Measurements from ENCODE around the gene ACOX3.
"Not testable (repeated sequence)": the region's sequence is repeated elsewhere in the genome, so short reads cannot be mapped to it uniquely, and the experiment has no call there.

The ACOX3 gene

DNA sequence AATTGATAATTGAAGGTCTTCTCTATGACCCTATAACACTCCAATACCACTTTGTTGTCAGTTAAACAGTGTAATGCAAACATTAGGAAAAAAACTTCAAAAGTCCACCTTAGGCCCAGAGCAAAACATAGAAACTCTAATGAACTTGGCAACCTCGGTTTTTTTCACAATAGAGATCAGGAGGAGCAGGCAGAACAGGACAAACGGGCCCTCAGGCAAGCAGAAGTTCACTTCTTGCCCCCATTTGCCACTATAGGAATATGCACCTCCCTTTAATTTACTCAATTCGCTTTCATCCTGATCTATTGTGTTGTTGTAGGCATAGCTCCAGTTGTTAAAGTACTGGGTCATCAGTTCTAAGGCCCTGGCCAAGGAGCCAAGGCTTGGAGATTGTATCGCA lies 18.2 kb downstream of the ACOX3 start:
- DNase-seq, result no peak
- Histone ChIP-seq H3K27me3 (no peaks in the 10 kb centered on the region), H3K9me3 (no peaks in the 10 kb centered on the region), H3K4me3 (ENCODE audit: low read depth, low read length) (no peak overlapping the region), H3K36me3 (no peaks in the 10 kb centered on the region), H3K4me1 (no peaks in the 10 kb centered on the region)
- TF ChIP-seq, protein P1, sequence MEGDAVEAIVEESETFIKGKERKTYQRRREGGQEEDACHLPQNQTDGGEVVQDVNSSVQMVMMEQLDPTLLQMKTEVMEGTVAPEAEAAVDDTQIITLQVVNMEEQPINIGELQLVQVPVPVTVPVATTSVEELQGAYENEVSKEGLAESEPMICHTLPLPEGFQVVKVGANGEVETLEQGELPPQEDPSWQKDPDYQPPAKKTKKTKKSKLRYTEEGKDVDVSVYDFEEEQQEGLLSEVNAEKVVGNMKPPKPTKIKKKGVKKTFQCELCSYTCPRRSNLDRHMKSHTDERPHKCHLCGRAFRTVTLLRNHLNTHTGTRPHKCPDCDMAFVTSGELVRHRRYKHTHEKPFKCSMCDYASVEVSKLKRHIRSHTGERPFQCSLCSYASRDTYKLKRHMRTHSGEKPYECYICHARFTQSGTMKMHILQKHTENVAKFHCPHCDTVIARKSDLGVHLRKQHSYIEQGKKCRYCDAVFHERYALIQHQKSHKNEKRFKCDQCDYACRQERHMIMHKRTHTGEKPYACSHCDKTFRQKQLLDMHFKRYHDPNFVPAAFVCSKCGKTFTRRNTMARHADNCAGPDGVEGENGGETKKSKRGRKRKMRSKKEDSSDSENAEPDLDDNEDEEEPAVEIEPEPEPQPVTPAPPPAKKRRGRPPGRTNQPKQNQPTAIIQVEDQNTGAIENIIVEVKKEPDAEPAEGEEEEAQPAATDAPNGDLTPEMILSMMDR (IDR thresholded peaks at IDR 0.05; ENCODE audit: low read depth, low read length), result no peak

DNA sequence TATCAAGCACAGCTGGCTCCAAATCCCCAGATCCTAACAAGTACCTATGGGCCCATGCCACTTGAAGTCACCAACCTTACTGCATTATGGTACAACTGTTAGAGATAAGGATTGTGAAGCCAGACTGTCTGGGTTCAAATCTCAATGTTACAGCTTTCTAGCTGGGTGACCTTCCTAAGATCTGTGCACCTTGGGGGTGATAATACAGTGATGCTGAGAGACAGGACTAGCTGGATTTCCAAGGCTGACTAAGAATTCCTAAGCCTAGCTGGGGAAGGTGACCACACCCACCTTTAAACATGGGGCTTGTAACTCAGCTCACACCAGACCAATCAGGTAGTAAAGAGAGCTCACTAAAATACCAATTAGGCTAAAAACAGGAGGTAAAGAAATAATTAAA lies 20.4 kb downstream of the ACOX3 start:
- H3K36me3 ChIP-seq; H3K9me3 ChIP-seq; DNase-seq; H3K4me3 ChIP-seq (ENCODE audit: low read depth, low read length); H3K4me1 ChIP-seq; H3K27me3 ChIP-seq: not testable (repeated sequence)

DNA sequence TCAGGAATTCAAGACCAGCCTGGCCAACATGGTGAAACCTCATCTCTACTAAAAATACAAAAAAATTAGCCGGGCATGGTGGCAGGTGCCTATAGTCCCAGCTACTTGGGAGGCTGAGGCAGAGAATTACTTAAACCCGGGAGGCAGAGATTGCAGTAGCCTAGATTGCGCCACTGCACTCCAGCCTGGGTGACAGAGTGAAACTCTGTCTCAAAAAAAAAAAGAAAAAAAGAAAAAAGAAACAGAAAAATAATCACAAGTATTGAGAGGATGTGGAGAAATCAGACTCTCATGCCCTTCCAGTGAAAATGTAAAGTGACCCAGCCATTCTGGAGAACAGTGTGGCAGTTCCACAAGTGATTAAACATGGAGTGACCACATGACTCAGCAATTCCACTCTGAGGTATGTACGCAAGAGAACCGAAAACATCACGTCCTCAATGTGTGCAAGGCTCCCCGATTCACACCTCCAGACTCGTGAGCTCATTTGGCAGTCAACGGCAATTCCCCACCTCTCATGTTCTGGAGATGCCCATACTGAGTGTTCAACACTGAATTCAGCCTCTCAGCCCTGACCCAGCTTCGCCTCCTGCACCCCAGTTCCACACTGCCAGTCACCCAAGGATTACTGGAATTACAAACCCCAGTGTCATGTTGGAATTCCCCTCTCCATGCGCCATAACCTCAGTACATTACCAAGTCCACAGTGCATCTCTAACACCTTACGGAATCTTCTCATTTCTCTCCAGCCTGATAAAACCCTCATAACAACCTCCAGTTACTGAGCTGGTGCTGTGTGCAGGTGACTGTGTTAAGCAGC lies 21.1 kb downstream of the ACOX3 start:
- Histone ChIP-seq H3K9me3 (no peaks in the 10 kb centered on the region), H3K36me3 (no peaks in the 10 kb centered on the region), H3K4me3 (ENCODE audit: low read depth, low read length) (no peak overlapping the region), H3K27me3 (no peaks in the 10 kb centered on the region), H3K4me1 (no peaks in the 10 kb centered on the region)
- TF ChIP-seq, protein P1 (IDR thresholded peaks at IDR 0.05; ENCODE audit: low read depth, low read length), result no peak
- no peak for DNase-seq

DNA sequence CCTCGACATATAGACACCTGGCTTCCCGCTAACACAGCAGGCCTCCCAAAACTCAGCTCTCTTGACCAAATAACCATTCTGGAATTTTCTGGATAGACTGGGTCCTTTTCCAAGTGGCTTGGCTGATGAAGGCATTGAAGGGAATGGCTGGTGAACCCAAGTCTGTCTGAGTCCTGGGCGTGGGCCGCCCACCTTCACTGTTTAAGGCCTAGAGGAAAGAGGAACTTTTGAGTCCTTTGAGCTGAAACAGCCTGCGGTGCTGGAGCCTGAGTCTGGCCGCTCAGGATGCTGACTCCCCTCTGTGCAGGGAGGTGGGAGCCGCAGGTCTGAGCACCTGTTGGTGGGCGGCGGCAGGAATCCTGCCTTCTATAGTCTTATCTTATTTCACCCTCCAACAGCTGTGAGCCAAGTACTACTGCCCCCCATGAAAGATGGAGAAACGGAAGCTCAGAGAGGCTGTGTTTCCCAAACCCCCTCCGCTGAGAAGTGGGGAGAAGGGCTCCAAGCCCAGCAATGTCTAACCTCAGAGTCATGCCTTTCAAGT lies 23.4 kb downstream of the ACOX3 start:
- Histone ChIP-seq H3K9me3 (no peaks in the 10 kb centered on the region), H3K4me3 (ENCODE audit: low read depth, low read length) (no peak overlapping the region), H3K4me1 (no peaks in the 10 kb centered on the region), H3K27me3 (no peaks in the 10 kb centered on the region), H3K36me3 (no peaks in the 10 kb centered on the region)
- TF ChIP-seq, protein P1 (IDR thresholded peaks at IDR 0.05; ENCODE audit: low read depth, low read length), result no peak
- no peak for DNase-seq

DNA sequence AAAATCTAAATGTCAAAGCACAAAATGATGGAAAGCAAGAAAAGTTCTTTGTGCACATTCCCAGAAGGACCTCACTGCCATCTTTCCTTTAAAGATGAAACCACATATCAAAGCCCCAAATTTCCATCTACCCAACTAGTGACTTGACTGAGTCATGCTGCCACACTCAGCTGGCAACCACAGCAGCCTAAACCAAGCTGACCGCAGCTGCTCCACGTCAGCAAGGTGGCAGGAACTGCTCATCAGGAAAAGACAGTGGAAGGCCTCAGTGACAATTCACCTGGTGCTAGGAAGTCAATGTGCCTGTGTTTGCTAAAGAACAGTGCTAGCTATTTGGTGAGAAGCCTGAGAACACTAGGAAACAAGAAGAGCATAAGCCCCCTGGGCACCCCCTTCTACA lies 26.1 kb downstream of the ACOX3 start:
- H3K27me3 ChIP-seq, result no peaks in the 10 kb centered on the region
- no peak for DNase-seq
- H3K9me3 ChIP-seq, result no peaks in the 10 kb centered on the region
- H3K4me1 ChIP-seq, result peaks cover 3% of the 10 kb centered on the region; the same call in 1 of the 2 replicates
- TF ChIP-seq, protein P1 (IDR thresholded peaks at IDR 0.05; ENCODE audit: low read depth, low read length), result no peak
- no peak overlapping the region for H3K4me3 ChIP-seq (ENCODE audit: low read depth, low read length)
- no peaks in the 10 kb centered on the region for H3K36me3 ChIP-seq

DNA sequence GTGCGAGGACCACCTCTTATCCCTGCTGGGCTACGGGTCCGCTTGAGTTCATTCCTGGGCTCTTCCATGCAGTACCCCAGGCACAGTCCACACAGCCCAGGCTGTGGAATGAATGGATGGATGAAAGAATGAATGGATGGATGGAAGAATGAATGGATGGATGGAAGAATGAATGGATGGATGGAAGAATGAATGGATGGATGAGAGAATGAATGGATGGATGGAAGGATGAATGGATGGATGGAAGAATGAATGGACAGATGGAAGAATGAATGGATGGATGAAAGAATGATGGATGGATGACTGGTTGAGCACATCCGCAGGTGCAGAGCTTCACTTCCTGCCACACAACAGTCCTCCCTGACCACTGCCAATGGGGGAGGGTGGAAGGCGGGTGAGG lies 28.2 kb downstream of the ACOX3 start:
- Histone ChIP-seq H3K4me3 (ENCODE audit: low read depth, low read length) (no peak overlapping the region), H3K9me3 (no peaks in the 10 kb centered on the region), H3K4me1 (peaks cover 3% of the 10 kb centered on the region; the same call in 1 of the 2 replicates), H3K27me3 (no peaks in the 10 kb centered on the region), H3K36me3 (no peaks in the 10 kb centered on the region)
- no peak for DNase-seq
- TF ChIP-seq, protein P1 (IDR thresholded peaks at IDR 0.05; ENCODE audit: low read depth, low read length), result no peak

Data from BE2C (cell line).